ENCODE results near the gene TELO2.

Gene TELO2

GRCh38 chr16:1492923-1493745, at the start of gene TELO2:
Gene TELO2 (plus strand): TSS chr16:1493360. CDS start chr16:1494282, 922 bp downstream.
- in situ Hi-C loops (cut with MboI; ENCODE audit: low sequenced_read_pairs), result no loop called here

GRCh38 chr16:1443403-1443973, 49.7 kb upstream of the TELO2 start:
- in situ Hi-C loops (cut with MboI; ENCODE audit: low sequenced_read_pairs), result no loop called here

GRCh38 chr16:1443980-1444729, 49.0 kb upstream of the TELO2 start, which contains the start of gene CCDC154:
Gene CCDC154 (minus strand): TSS chr16:1444556. CDS start chr16:1444322, 234 bp downstream.
- in situ Hi-C loops (cut with MboI; ENCODE audit: low sequenced_read_pairs), result no loop called here

GRCh38 chr16:1444730-1445517, 48.2 kb upstream of the TELO2 start:
- in situ Hi-C loops (cut with MboI; ENCODE audit: low sequenced_read_pairs), result no loop called here

GRCh38 chr16:1445518-1446203, 47.5 kb upstream of the TELO2 start:
- in situ Hi-C loops (cut with MboI; ENCODE audit: low sequenced_read_pairs), result no loop called here

- in situ Hi-C loops (cut with MboI; ENCODE audit: low sequenced_read_pairs), result no loop called here
Measured at GRCh38 chr16:1446296-1447080, 46.7 kb upstream of the TELO2 start.

- in situ Hi-C loops (cut with MboI; ENCODE audit: low sequenced_read_pairs), result no loop called here
Measured at GRCh38 chr16:1447965-1448364, 45.2 kb upstream of the TELO2 start.

- in situ Hi-C loops (cut with MboI; ENCODE audit: low sequenced_read_pairs), result no loop called here
Measured at GRCh38 chr16:1448536-1449116, 44.5 kb upstream of the TELO2 start.

GRCh38 chr16:1449201-1449788, 43.9 kb upstream of the TELO2 start:
- in situ Hi-C loops (cut with MboI; ENCODE audit: low sequenced_read_pairs), result no loop called here

- in situ Hi-C loops (cut with MboI; ENCODE audit: low sequenced_read_pairs), result no loop called here
Measured at GRCh38 chr16:1450218-1450617, 42.9 kb upstream of the TELO2 start.

GRCh38 chr16:1450841-1451240, 42.3 kb upstream of the TELO2 start:
- in situ Hi-C loops (cut with MboI; ENCODE audit: low sequenced_read_pairs), result no loop called here

GRCh38 chr16:1451702-1452392, 41.3 kb upstream of the TELO2 start:
- in situ Hi-C loops (cut with MboI; ENCODE audit: low sequenced_read_pairs), result no loop called here

GRCh38 chr16:1452530-1452929, 40.6 kb upstream of the TELO2 start:
- in situ Hi-C loops (cut with MboI; ENCODE audit: low sequenced_read_pairs), result no loop called here

GRCh38 chr16:1453316-1453715, 39.8 kb upstream of the TELO2 start:
- in situ Hi-C loops (cut with MboI; ENCODE audit: low sequenced_read_pairs), result no loop called here

- in situ Hi-C loops (cut with MboI; ENCODE audit: low sequenced_read_pairs), result no loop called here
Measured at GRCh38 chr16:1454561-1454960, 38.6 kb upstream of the TELO2 start.

- in situ Hi-C loops (cut with MboI; ENCODE audit: low sequenced_read_pairs), result no loop called here
Measured at GRCh38 chr16:1455190-1456171, 37.7 kb upstream of the TELO2 start.

- in situ Hi-C loops (cut with MboI; ENCODE audit: low sequenced_read_pairs), result no loop called here
Measured at GRCh38 chr16:1456951-1457350, 36.2 kb upstream of the TELO2 start.
